Loucy (cell line): ENCODE results near the gene SUSD5.

ENCODE experiments used
- EZH2phosphoT487 ChIP-seq: fragments of 200-600 bp; IDR thresholded peaks from 2 replicates; pipeline ENCODE4 v1.6.1; 2018; ENCODE audit warnings: antibody characterized with exemption, mild to moderate bottlenecking, moderate library complexity, borderline replicate concordance
- TF ChIP-seq, protein P1 (sequence below): fragments of 200-600 bp; sonication (generic); conservative IDR thresholded peaks from 2 replicates; pipeline ENCODE4 v1.5.1; 2014; ENCODE audit warnings: mild to moderate bottlenecking, antibody characterized with exemption, low read length

DNA sequence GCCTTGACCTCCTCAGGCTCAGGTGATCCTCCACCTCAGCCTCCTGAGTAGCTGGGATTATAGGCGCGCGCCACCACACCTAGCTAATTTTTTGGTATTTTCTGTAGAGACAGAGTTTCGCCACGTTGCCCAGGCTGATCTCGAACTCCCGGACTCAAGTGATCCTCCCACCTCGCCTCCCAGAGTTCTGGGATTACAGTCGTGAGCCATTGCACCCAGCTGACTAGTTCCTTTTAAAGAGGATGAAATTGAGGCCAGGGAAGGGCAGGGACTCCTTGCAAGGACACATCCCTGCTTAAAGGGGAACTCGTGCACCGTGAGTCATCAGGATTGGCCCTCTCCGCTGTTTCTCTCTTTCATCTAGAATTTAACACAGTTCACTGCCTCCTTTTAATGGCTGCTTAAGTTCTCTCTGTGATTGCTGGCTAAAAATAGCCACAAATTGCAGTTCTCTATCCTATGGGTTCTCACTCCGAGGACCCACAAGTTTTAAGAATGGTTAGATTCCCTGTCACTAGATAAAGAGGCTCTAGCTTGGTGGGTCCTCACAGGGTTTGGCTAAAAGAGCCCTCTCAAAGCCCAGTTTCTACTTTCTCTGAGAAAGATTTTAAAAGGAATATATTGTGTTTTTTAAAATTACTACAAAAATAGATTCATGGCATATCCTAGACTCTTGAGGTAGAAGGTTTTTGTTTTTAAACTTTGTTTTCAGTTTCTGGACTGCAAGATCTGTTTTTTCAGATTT, 103.4 kb downstream of the SUSD5 start:
- TF ChIP-seq, protein P1, sequence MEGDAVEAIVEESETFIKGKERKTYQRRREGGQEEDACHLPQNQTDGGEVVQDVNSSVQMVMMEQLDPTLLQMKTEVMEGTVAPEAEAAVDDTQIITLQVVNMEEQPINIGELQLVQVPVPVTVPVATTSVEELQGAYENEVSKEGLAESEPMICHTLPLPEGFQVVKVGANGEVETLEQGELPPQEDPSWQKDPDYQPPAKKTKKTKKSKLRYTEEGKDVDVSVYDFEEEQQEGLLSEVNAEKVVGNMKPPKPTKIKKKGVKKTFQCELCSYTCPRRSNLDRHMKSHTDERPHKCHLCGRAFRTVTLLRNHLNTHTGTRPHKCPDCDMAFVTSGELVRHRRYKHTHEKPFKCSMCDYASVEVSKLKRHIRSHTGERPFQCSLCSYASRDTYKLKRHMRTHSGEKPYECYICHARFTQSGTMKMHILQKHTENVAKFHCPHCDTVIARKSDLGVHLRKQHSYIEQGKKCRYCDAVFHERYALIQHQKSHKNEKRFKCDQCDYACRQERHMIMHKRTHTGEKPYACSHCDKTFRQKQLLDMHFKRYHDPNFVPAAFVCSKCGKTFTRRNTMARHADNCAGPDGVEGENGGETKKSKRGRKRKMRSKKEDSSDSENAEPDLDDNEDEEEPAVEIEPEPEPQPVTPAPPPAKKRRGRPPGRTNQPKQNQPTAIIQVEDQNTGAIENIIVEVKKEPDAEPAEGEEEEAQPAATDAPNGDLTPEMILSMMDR, result no peak
- no peak for TF ChIP-seq EZH2phosphoT487
